ENCODE measurements around the gene CEP126. TPM values are rescaled to one million over a fixed set of nuclear protein-coding genes. Genes with fewer than 3 reads are reported as not detected.

Gene CEP126
- total and polyA plus RNA-seq, 11 donors = 0.26 to 1.8 (median 0.93) TPM

- Histone ChIP-seq H3K4me3 (no peak overlapping the region), H3K27ac (peak overlapping the region in 3 of 12 donors; percentile 22 to 47 (median 41)), H3K4me1 (peaks cover 0 to 9% (median under 1%) of the 10 kb centered on the region in 12 donors), H3K36me3 (no peaks in the 10 kb centered on the region), H3K9me3 (no peaks in the 10 kb centered on the region), H3K27me3 (no peaks in the 10 kb centered on the region)
- 75 to 83% (median 76%) methylated on average over 2 of the region's 2 CpGs for WGBS, 4 donors
- no peak for TF ChIP-seq POLR2A (IDR thresholded peaks at IDR 0.05)
- TF ChIP-seq CTCF (IDR thresholded peaks at IDR 0.05) = no peak
- DNase-seq (no peak), ATAC-seq (no peak)
- intact Hi-C loops (cut with DNase I) = no loop called here
Measured at GRCh38 chr11:101909087-101909486, 5.7 kb upstream of the CEP126 start.

GRCh38 chr11:101912823-101913284 lies 2.0 kb upstream of the CEP126 start:
- Histone ChIP-seq H3K4me3 (no peak overlapping the region), H3K27ac (peak overlapping the region in 2 of 12 donors; percentile 10 to 84), H3K9me3 (no peaks in the 10 kb centered on the region), H3K27me3 (no peaks in the 10 kb centered on the region), H3K4me1 (peaks cover 0 to 27% (median 8%) of the 10 kb centered on the region in 12 donors), H3K36me3 (no peaks in the 10 kb centered on the region)
- TF ChIP-seq POLR2A (IDR thresholded peaks at IDR 0.05) = no peak
- ATAC-seq (no peak), DNase-seq (no peak)
- intact Hi-C loops (cut with DNase I) = loop anchor here in 3 of 10 donors (5.0 to 10.0 kb wide), 3 partner anchors 92 to 434 kb away; partner anchors contain the start of gene BIRC2 (in 1 of the 3)
- WGBS, 4 donors = 45 to 54% (median 47%) methylated on average over 3 of the region's 3 CpGs

GRCh38 chr11:101913656-101914055 lies 1.2 kb upstream of the CEP126 start:
- no peak for ATAC-seq
- no peaks in the 10 kb centered on the region for H3K27me3 ChIP-seq
- H3K36me3 ChIP-seq = no peaks in the 10 kb centered on the region
- H3K4me3 ChIP-seq = peak overlapping the region in 1 of 12 donors; percentile 66
- WGBS, 4 donors = 87 to 91% (median 89%) methylated on average over 5 of the region's 5 CpGs
- intact Hi-C loops (cut with DNase I) = loop anchor here in 3 of 10 donors (5.0 to 10.0 kb wide), 3 partner anchors 91 to 434 kb away; partner anchors contain the start of gene BIRC2 (in 1 of the 3)
- no peak for DNase-seq
- peaks cover 0 to 27% (median 7%) of the 10 kb centered on the region in 12 donors for H3K4me1 ChIP-seq
- H3K9me3 ChIP-seq = no peaks in the 10 kb centered on the region
- TF ChIP-seq CTCF (IDR thresholded peaks at IDR 0.05) (no peak), POLR2A (IDR thresholded peaks at IDR 0.05) (no peak)
- H3K27ac ChIP-seq = peak overlapping the region in 3 of 12 donors; percentile 10 to 84 (median 81)

GRCh38 chr11:101914341-101914737 lies 471 bp upstream of the CEP126 start:
- ATAC-seq (peak in 1 of 4 donors; percentile 17), DNase-seq (no peak)
- Histone ChIP-seq H3K36me3 (no peaks in the 10 kb centered on the region), H3K27ac (peak overlapping the region in 11 of 12 donors; percentile 52 to 86 (median 74)), H3K4me1 (peaks cover 0 to 27% (median 7%) of the 10 kb centered on the region in 12 donors), H3K9me3 (no peaks in the 10 kb centered on the region), H3K27me3 (no peaks in the 10 kb centered on the region), H3K4me3 (peak overlapping the region; percentile 48 to 82 (median 72))
- intact Hi-C loops (cut with DNase I) = loop anchor here in 3 of 10 donors (5.0 to 10.0 kb wide), 3 partner anchors 90 to 433 kb away; partner anchors contain the start of gene BIRC2 (in 1 of the 3)
- no peak for TF ChIP-seq CTCF (IDR thresholded peaks at IDR 0.05)
- no peak for TF ChIP-seq POLR2A (IDR thresholded peaks at IDR 0.05)
- 6 to 10% (median 9%) methylated on average over 6 of the region's 6 CpGs for WGBS, 4 donors
